Activated CD8-positive, alpha-beta memory T cell treated with anti-CD3 and anti-CD28 coated beads, Interleukin-2, amount 50 U/mL, for 24 hours (primary cell): ENCODE results near the gene RALB.
"Not testable (repeated sequence)": the region's sequence is repeated elsewhere in the genome, so short reads cannot be mapped to it uniquely, and the experiment has no call there.

Experiments used
- DNase-seq: peaks from one replicate; pipeline ENCODE4 v3.0.0-alpha.2; 2020; ENCODE audit errors: extremely low read depth

RALB gene

GRCh38 chr2:120243211-120243610 lies 9.4 kb upstream of the RALB start:
- no peak for DNase-seq

GRCh38 chr2:120243875-120244553 lies 8.6 kb upstream of the RALB start:
- no peak for DNase-seq

- no peak for DNase-seq
Measured at GRCh38 chr2:120244656-120245519, 7.8 kb upstream of the RALB start.

GRCh38 chr2:120245520-120246332 lies 6.9 kb upstream of the RALB start:
- no peak for DNase-seq

GRCh38 chr2:120246546-120247300 lies 5.9 kb upstream of the RALB start:
- DNase-seq: no peak

- no peak for DNase-seq
Measured at GRCh38 chr2:120247851-120248250, 4.8 kb upstream of the RALB start.

GRCh38 chr2:120250640-120251039 lies 2.0 kb upstream of the RALB start:
- no peak for DNase-seq

GRCh38 chr2:120251078-120251477 lies 1.6 kb upstream of the RALB start:
- DNase-seq: no peak

GRCh38 chr2:120251880-120252224 lies 800 bp upstream of the RALB start:
- DNase-seq: no peak

GRCh38 chr2:120253021-120253882 lies 600 bp downstream of the RALB start:
- no peak for DNase-seq

GRCh38 chr2:120254178-120254577 lies 1.5 kb downstream of the RALB start:
- no peak for DNase-seq

GRCh38 chr2:120255071-120255470 lies 2.4 kb downstream of the RALB start:
- no peak for DNase-seq

GRCh38 chr2:120255986-120256650 lies 3.5 kb downstream of the RALB start:
- DNase-seq: no peak

GRCh38 chr2:120256651-120257000 lies 4.0 kb downstream of the RALB start:
- no peak for DNase-seq

- no peak for DNase-seq
Measured at GRCh38 chr2:120257522-120257921, 4.9 kb downstream of the RALB start.

- DNase-seq: no peak
Measured at GRCh38 chr2:120258196-120258595, 5.5 kb downstream of the RALB start.

- DNase-seq: not testable (repeated sequence)
Measured at GRCh38 chr2:120259939-120260338, 7.3 kb downstream of the RALB start.

- no peak for DNase-seq
Measured at GRCh38 chr2:120260736-120261135, 8.1 kb downstream of the RALB start.

GRCh38 chr2:120261387-120262006 lies 8.8 kb downstream of the RALB start:
- peak; percentile 23 for DNase-seq

GRCh38 chr2:120262150-120262549 lies 9.5 kb downstream of the RALB start:
- DNase-seq: no peak
